Heart right ventricle (tissue), 16 donors: Measurements from ENCODE around the gene ZNF786. TPM values are rescaled to one million over a fixed set of nuclear protein-coding genes. Genes with fewer than 3 reads are reported as not detected.

Experiments
- ATAC-seq, 8 donors: fragments of 200-7000 bp; cut with Tn5 transposase; one replicate each; pipeline ENCODE4 v1.9.1; 2020; ENCODE audit warnings: mild to moderate bottlenecking in 8 of 8, moderate library complexity in 8 of 8, moderate number of reproducible peaks in 1 of 8
- DNase-seq, 2 donors: peaks; one replicate each; pipeline ENCODE4 v3.0.0-alpha.2; 2020
- H3K27ac ChIP-seq, 10 donors: fragments of 200-600 bp; sonication (generic) in 2 of 10; one replicate each; pipeline versions ENCODE4 v1.5.0 to v1.8.0; 2020 to 2022; ENCODE audit warnings: mild to moderate bottlenecking in 3 of 10
- H3K27me3 ChIP-seq, 7 donors: fragments of 200-600 bp; one replicate each; pipeline ENCODE4 v1.8.0; 2021 to 2022; ENCODE audit warnings: mild to moderate bottlenecking in 2 of 7
- H3K36me3 ChIP-seq, 9 donors: fragments of 200-600 bp; sonication (generic) in 1 of 9; one replicate each; pipeline versions ENCODE4 v1.5.0 to v1.8.0; 2020 to 2022; ENCODE audit warnings: mild to moderate bottlenecking in 2 of 9
- H3K4me1 ChIP-seq, 9 donors: fragments of 200-600 bp; sonication (generic) in 1 of 9; one replicate each; pipeline versions ENCODE4 v1.5.0 to v1.8.0; 2020 to 2022; ENCODE audit warnings: mild to moderate bottlenecking in 4 of 9
- H3K4me3 ChIP-seq, 10 donors: fragments of 200-600 bp; sonication (generic) in 2 of 10; one replicate each; pipeline versions ENCODE4 v1.5.0 to v1.8.0; 2020 to 2022; ENCODE audit warnings: mild to moderate bottlenecking in 7 of 10, moderate library complexity in 2 of 10
- H3K9me3 ChIP-seq, 11 donors: fragments of 200-600 bp in 10 of 11; sonication (generic) in 2 of 11; one replicate each; pipeline versions ENCODE4 v1.5.0 to v1.8.0; 2013 to 2022; ENCODE audit warnings: mild to moderate bottlenecking in 2 of 11, control low read depth in 1 of 11, moderate library complexity in 1 of 11
- WGBS, 2 donors: extraction: QIAGEN DNeasy Blood & Tissue Kit; methylation state at CpG; one replicate each; pipeline ENCODE4 v1.1.7; 2013; ENCODE audit warnings: inconsistent platforms in 1 of 2; 5-methylcytosine and 5-hydroxymethylcytosine counted together
- intact Hi-C, 10 donors: fragments of 100-400 bp; cut with DNase I; formaldehyde crosslinking; loops; one replicate each; pipeline versions ENCODE4 v1.11.1 to v1.14.2; 2022
- polyA plus RNA-seq, 2 donors: library from polyadenylated mRNA; stranded (reverse); fragments of 200-250 nt; gene quantifications; one replicate each; pipeline ENCODE4 v1.2.3, GENCODE V29; 2013
- total RNA-seq, 10 donors: library from RNA; stranded (reverse); fragmentation: NEBNext Ultra II Directional in 3 of 10; extraction: Animal tissue kit (Norgen Biotek cat#: 25700) in 3 of 10; gene quantifications; one replicate each; pipeline versions ENCODE4 v1.2.1 to v1.2.4, GENCODE V29; 2021 to 2023
- TF ChIP-seq, protein P1 (sequence below), 9 donors: fragments of 200-600 bp; sonication (generic) in 2 of 9; IDR thresholded peaks; one replicate each; pipeline versions ENCODE4 v1.5.0 to v1.8.0; 2021 to 2022; ENCODE audit warnings: antibody characterized with exemption in 9 of 9, mild to moderate bottlenecking in 5 of 9, moderate library complexity in 1 of 9
- donor health status: Arrhythmogenic right ventricular cardiomyopathy.
- donor health status: ischemic (EF 13 %, LVEDD 7.1; RV severe dilation, severe dysfunction).
- donor health status: healthy with polysubstance abuse.
- donor health status: DM: no; HTN: yes; CAD: no.
- donor health status: DM: no; HTN: no; CAD: no.
- donor health status: ischemic (EF 25% LVEDD 6.9; RV normal size, moderate dysfunction).
- donor health status: ischemic (EF 25% LVEDD 5.7; RV mildly dilated, moderate dysfunction).
- donor health status: healthy.
- donor health status: DM: yes; HTN: yes; CAD: no.
- donor health status: Ischemic cardiomyopathy.
- donor health status: ischemic (EF 35%, LVEDD 5.7; RV mildly dilated, moderate dysfunction).
- donor health status: nonischemic (EF 11% LVEDD 7.7; RV severe dilation, severe dysfunction).
- donor health status: DM: yes; HTN: yes; CAD: no.
- donor health status: PGD.
- donor health status: ischemic (EF 29% LVEDD 5.4; RV normal size, mild dysfunction).
- donor health status: nonischemic (EF 23%, LVEDD 6.1; RV moderate dilation, normal function).

ZNF786 gene
- total and polyA plus RNA-seq, 12 donors: 2.0 to 3.4 (median 2.6) TPM

DNA sequence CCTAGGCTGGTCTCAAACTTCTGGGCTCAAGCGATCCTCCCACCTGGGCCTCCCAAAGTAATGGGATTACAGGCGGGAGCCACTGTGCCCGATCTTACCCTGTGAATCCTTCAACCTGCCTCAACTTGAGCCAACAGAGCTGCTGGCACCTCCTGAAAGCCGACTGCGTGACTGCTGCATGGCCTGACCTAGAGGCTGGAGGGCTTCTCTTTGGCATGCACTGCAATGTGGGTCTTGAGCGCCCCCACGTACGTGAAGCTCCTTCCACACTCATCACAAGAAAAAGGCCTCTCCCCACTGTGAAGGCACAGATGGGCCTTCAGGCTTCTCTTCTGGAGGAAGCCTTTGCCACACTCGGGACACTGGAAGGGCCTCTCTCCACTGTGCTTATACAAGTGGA, 12.9 kb upstream of the ZNF786 start:
- TF ChIP-seq, protein P1, sequence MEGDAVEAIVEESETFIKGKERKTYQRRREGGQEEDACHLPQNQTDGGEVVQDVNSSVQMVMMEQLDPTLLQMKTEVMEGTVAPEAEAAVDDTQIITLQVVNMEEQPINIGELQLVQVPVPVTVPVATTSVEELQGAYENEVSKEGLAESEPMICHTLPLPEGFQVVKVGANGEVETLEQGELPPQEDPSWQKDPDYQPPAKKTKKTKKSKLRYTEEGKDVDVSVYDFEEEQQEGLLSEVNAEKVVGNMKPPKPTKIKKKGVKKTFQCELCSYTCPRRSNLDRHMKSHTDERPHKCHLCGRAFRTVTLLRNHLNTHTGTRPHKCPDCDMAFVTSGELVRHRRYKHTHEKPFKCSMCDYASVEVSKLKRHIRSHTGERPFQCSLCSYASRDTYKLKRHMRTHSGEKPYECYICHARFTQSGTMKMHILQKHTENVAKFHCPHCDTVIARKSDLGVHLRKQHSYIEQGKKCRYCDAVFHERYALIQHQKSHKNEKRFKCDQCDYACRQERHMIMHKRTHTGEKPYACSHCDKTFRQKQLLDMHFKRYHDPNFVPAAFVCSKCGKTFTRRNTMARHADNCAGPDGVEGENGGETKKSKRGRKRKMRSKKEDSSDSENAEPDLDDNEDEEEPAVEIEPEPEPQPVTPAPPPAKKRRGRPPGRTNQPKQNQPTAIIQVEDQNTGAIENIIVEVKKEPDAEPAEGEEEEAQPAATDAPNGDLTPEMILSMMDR (IDR thresholded peaks at IDR 0.05): no peak
- intact Hi-C loops: no loop called here
- Histone ChIP-seq H3K27me3 (no peaks in the 10 kb centered on the region), H3K27ac (no peak overlapping the region), H3K36me3 (peaks cover 0 to 3% (median 0%) of the 10 kb centered on the region in 9 donors), H3K9me3 (no peaks in the 10 kb centered on the region), H3K4me3 (no peak overlapping the region), H3K4me1 (no peaks in the 10 kb centered on the region)
- WGBS, 2 donors: 94 to 96% methylated on average over 9 of the region's 9 CpGs
- ATAC-seq (no peak), DNase-seq (no peak)

DNA sequence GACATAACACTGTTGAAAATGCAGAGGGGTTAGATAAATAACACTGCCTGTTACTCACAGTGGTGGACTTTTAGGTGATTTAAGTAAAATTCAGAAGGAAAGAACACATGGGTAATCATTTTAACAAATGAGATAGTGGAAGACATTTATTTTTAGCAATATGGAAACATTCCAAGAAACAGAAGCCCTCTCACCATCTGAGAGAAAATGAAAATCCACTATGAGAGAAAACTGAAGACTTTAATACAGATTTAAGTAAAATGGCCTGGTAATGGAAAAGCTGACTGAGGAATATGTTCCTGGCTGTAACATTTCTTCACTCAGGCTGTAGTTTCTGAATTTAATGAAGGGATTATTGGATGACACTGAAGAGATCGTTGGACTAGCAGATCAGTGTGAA, 12.1 kb upstream of the ZNF786 start:
- H3K9me3 ChIP-seq: no peaks in the 10 kb centered on the region
- H3K4me1 ChIP-seq: no peaks in the 10 kb centered on the region
- H3K4me3 ChIP-seq: no peak overlapping the region
- H3K27ac ChIP-seq: no peak overlapping the region
- intact Hi-C loops: no loop called here
- 68 to 71% methylated on average over 1 of the region's 1 CpG for WGBS, 2 donors
- no peak for ATAC-seq
- TF ChIP-seq, protein P1 (IDR thresholded peaks at IDR 0.05): no peak
- H3K36me3 ChIP-seq: peaks cover 0 to 3% (median 0%) of the 10 kb centered on the region in 9 donors
- no peaks in the 10 kb centered on the region for H3K27me3 ChIP-seq
- DNase-seq: no peak

DNA sequence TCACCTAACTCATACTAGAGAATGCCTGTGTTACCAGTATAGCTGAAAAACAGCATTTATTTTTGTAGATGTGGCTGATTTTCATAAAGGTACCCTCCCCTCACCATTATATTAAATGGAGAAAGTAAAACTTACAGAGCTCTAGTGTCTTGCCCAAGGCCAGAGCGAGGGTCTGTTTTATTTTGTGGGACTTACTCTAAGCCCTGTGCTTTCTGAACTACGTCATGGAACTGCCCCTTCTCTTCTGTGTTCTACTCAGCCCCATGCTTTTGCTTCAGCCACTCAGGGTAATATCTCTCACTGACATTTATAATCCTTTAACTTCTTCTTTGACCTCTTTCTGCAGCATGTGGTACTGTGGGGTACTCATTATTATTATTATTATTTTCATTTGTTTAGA, 10.3 kb upstream of the ZNF786 start:
- 94 to 98% methylated on average over 2 of the region's 2 CpGs for WGBS, 2 donors
- H3K36me3 ChIP-seq: peaks cover 0 to 3% (median 0%) of the 10 kb centered on the region in 9 donors

DNA sequence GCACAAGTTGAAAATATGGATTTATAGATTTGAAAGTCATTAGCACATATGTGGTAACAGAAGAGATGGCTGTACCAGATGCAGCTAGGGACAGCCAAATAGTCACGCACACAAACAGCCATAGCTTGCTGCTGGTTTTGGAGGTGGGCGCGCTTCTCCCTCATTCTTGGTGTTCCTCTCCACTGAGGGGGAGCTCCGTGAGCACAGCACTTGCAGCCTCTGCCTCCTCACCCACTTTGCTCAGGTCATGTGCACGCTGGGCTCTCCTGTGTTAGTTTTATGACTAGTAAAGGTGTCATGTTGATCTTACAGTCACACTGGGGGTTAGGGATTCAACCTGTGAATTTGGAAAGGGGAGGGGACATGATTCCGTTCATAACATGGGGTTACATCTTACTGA, 8.5 kb upstream of the ZNF786 start:
- Histone ChIP-seq H3K27ac (no peak overlapping the region), H3K4me1 (no peaks in the 10 kb centered on the region), H3K27me3 (no peaks in the 10 kb centered on the region), H3K36me3 (no peaks in the 10 kb centered on the region), H3K4me3 (no peak overlapping the region), H3K9me3 (no peaks in the 10 kb centered on the region)
- TF ChIP-seq, protein P1 (IDR thresholded peaks at IDR 0.05): no peak
- WGBS, 2 donors: 85 to 88% methylated on average over 6 of the region's 6 CpGs
- ATAC-seq: no peak
- intact Hi-C loops: no loop called here
- DNase-seq: no peak

More for the DNA sequence above, 10.3 kb upstream of the ZNF786 start:
- no peak overlapping the region for H3K27ac ChIP-seq
- H3K27me3 ChIP-seq: no peaks in the 10 kb centered on the region
- intact Hi-C loops: no loop called here
- DNase-seq (no peak), ATAC-seq (no peak)
- H3K4me1 ChIP-seq: no peaks in the 10 kb centered on the region
- H3K9me3 ChIP-seq: no peaks in the 10 kb centered on the region
- H3K4me3 ChIP-seq: no peak overlapping the region
- TF ChIP-seq, protein P1 (IDR thresholded peaks at IDR 0.05): no peak
